ENCODE measurements around the gene NUP62. TPM values are rescaled to one million over a fixed set of nuclear protein-coding genes. Genes with fewer than 3 reads are reported as not detected.

NUP62 gene, protein sequence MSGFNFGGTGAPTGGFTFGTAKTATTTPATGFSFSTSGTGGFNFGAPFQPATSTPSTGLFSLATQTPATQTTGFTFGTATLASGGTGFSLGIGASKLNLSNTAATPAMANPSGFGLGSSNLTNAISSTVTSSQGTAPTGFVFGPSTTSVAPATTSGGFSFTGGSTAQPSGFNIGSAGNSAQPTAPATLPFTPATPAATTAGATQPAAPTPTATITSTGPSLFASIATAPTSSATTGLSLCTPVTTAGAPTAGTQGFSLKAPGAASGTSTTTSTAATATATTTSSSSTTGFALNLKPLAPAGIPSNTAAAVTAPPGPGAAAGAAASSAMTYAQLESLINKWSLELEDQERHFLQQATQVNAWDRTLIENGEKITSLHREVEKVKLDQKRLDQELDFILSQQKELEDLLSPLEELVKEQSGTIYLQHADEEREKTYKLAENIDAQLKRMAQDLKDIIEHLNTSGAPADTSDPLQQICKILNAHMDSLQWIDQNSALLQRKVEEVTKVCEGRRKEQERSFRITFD
- 38.8 TPM for total RNA-seq

DNA sequence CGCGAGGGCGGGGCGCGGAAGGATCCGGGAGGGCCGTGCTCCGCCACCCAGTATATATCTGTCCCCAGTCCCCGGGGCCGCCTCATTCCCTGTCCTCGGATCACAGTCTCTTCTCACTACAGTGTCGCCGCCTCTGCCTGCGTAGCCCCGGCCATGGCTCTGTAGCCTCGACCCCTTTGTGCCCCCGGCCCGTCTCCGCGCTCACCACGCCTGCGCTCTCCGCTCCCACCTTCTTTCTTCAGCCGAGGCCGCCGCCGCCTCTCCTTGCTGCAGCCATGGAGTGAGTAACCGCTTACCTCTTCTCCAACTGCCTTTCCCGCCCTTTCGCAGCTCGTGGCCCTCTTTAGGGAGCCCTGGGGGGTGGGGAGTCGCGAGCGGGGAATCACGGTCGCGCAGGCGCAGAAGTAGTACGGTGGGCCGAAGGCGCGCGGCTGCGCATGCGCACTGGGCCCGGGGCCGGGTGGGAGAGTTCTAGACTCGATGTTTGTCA, at the start of gene NUP62, which contains the start of gene ATF5:
TSS of gene NUP62 (minus strand) at position 384 of the 490 bp plus-strand sequence. CDS start 19,697 bp downstream, outside the sequence.
TSS of gene ATF5 (plus strand) at position 85 of the 490 bp plus-strand sequence. CDS start 1,646 bp downstream, outside the sequence.
- peak; percentile 50 to 93 for DNase-seq (ENCODE audit: low spot score in 2 of 2)
- Histone ChIP-seq H3K4me1 (peaks cover 3 to 13% of the 10 kb centered on the region in 2 donors), H3K27ac (peak within 1 kb of the TSS; percentile 73 to 91), H3K36me3 (peaks cover 4 to 14% of the 10 kb centered on the region in 2 donors), H3K27me3 (no peaks in the 10 kb centered on the region), H3K9me3 (no peaks in the 10 kb centered on the region), H3K4me3 (peak within 1 kb of the TSS; percentile 71 to 88)
- intact Hi-C loops (cut with DNase I), result loop anchor here (2.0 kb wide), 1 partner anchor 52 kb away; the partner anchor contains the start of genes AKT1S1 and TBC1D17
- TF ChIP-seq, protein P1, sequence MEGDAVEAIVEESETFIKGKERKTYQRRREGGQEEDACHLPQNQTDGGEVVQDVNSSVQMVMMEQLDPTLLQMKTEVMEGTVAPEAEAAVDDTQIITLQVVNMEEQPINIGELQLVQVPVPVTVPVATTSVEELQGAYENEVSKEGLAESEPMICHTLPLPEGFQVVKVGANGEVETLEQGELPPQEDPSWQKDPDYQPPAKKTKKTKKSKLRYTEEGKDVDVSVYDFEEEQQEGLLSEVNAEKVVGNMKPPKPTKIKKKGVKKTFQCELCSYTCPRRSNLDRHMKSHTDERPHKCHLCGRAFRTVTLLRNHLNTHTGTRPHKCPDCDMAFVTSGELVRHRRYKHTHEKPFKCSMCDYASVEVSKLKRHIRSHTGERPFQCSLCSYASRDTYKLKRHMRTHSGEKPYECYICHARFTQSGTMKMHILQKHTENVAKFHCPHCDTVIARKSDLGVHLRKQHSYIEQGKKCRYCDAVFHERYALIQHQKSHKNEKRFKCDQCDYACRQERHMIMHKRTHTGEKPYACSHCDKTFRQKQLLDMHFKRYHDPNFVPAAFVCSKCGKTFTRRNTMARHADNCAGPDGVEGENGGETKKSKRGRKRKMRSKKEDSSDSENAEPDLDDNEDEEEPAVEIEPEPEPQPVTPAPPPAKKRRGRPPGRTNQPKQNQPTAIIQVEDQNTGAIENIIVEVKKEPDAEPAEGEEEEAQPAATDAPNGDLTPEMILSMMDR (IDR thresholded peaks at IDR 0.05), result no peak

DNA sequence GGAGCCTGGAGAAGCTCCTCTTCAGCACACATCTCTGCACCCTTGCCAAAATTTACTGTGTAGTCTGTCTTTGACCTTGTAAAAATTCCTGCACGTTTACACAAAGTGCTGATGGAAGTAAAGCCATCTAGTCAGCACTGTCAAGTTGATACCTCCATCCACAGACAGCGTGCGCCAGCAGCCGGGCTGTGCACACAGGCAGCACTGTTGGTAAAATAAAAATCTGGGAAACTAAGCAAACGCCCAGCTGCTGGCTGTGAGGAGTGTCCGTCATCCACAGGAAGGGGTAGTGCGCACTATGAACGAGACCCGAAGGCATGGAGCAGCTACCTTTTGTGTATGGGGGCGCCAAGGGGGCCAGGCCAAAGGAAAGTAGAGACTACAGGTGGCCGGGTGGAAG, 49.0 kb upstream of the NUP62 start:
- no peaks in the 10 kb centered on the region for H3K9me3 ChIP-seq
- intact Hi-C loops (cut with DNase I), result no loop called here
- peaks cover 44 to 55% of the 10 kb centered on the region in 2 donors for H3K36me3 ChIP-seq
- no peak overlapping the region for H3K4me3 ChIP-seq
- TF ChIP-seq, protein P1 (IDR thresholded peaks at IDR 0.05), result no peak
- no peak for DNase-seq (ENCODE audit: low spot score in 2 of 2)
- no peaks in the 10 kb centered on the region for H3K4me1 ChIP-seq
- H3K27me3 ChIP-seq, result no peaks in the 10 kb centered on the region
- H3K27ac ChIP-seq, result no peak overlapping the region

DNA sequence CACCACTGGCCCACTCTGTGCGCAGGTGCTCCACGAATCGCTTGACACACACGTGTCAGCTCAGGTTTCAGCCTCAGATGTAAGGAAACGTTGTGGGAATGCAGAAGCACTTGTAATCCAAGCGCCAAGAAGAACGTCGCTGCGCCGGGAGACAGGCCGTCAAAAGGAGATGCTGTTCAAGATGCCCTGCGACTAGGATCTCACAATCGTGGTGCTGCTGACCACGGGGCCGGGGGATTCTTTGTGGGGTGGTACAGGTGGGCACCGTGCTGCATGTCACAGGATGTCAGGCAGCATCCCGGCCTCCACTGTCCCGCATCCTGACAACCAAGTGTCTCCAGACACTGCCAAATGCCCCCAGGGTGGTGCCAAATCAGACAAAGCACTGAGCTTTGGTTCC, 48.6 kb upstream of the NUP62 start:
- Histone ChIP-seq H3K27me3 (no peaks in the 10 kb centered on the region), H3K36me3 (peaks cover 44 to 55% of the 10 kb centered on the region in 2 donors), H3K4me3 (no peak overlapping the region), H3K9me3 (no peaks in the 10 kb centered on the region), H3K27ac (no peak overlapping the region), H3K4me1 (no peaks in the 10 kb centered on the region)
- no peak for DNase-seq (ENCODE audit: low spot score in 2 of 2)
- intact Hi-C loops (cut with DNase I), result no loop called here
- TF ChIP-seq, protein P1 (IDR thresholded peaks at IDR 0.05), result no peak

DNA sequence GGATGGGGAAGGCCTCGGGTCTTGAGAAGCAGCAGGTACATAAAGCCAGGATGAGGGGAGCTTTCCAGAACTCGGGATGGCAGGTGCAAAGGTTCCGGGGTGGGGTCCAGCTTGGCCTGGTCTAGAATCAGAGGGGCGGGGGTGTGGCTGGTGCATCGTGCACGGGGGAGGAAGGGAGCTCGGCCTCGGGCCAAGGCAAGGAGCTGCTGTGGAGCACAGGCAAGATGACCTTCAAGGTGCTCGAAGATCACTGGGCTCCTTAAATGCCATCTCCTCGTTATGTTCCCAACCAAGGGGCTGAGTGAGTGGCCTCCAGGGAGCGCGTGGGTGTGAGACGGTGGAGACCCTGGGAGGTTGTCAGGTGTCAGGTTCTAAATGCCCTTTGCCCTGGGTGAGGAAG, 47.8 kb upstream of the NUP62 start:
- H3K36me3 ChIP-seq, result peaks cover 44 to 52% of the 10 kb centered on the region in 2 donors
- intact Hi-C loops (cut with DNase I), result no loop called here
- TF ChIP-seq, protein P1 (IDR thresholded peaks at IDR 0.05), result no peak

DNA sequence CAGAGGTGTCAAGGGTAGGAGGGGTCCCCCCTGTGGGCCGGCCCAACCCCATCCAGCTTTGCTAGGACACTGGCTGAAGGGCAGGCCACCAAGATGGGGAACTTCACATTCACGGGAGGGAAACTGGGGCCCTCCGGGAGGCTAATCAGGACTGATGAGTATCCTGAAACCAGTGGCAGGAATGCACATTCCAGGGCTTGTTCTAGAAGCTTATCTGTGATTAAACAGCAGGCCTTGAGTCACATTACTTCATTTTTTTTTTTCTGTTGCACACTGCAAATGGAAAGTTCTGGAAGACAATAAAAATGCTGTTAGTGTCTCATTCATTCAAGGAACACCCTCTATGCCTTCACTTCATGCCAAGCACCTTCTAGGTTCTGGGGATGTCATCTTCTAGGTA, 47.2 kb upstream of the NUP62 start:
- DNase-seq (ENCODE audit: low spot score in 2 of 2), result no peak
- Histone ChIP-seq H3K4me1 (no peaks in the 10 kb centered on the region), H3K36me3 (peaks cover 38 to 52% of the 10 kb centered on the region in 2 donors), H3K9me3 (no peaks in the 10 kb centered on the region), H3K27ac (no peak overlapping the region), H3K27me3 (no peaks in the 10 kb centered on the region), H3K4me3 (no peak overlapping the region)
- intact Hi-C loops (cut with DNase I), result no loop called here
- TF ChIP-seq, protein P1 (IDR thresholded peaks at IDR 0.05), result no peak

More for the DNA sequence above, 47.8 kb upstream of the NUP62 start:
- DNase-seq (ENCODE audit: low spot score in 2 of 2), result no peak
- Histone ChIP-seq H3K9me3 (no peaks in the 10 kb centered on the region), H3K4me3 (no peak overlapping the region), H3K27me3 (no peaks in the 10 kb centered on the region), H3K4me1 (no peaks in the 10 kb centered on the region), H3K27ac (no peak overlapping the region)
